GM10248 (cell line): Measurements from ENCODE around the gene CRYGC.
"Not testable (repeated sequence)": the region's sequence is repeated elsewhere in the genome, so short reads cannot be mapped to it uniquely, and the experiment has no call there.

ENCODE experiments used
- CTCF ChIA-PET: fragments of 300-600 bp; sonication (Branson Sonifier 250); formaldehyde crosslinking; extraction: SDS; loops from one replicate; lab custom pipeline; 2021; ENCODE audit warnings: antibody characterized with exemption; lab: Yijun Ruan, JAX
- POLR2A ChIA-PET: fragments of 350-650 bp; sonication (Branson Sonifier 250); formaldehyde crosslinking; extraction: SDS; loops from one replicate; lab custom pipeline; 2020; ENCODE audit warnings: antibody characterized with exemption; lab: Yijun Ruan, JAX
- DNase-seq: peaks from one replicate; pipeline ENCODE4 v3.0.0; 2012; ENCODE audit errors: extremely low spot score
- CTCF ChIP-seq: IDR thresholded peaks from 2 replicates; pipeline ENCODE4 v1.5.1; 2012; ENCODE audit warnings: mild to moderate bottlenecking, low read depth; ENCODE audit errors: extremely low read depth, missing control alignments, control extremely low read depth

CRYGC gene

GRCh38 chr2:208139447-208139846, 9.8 kb upstream of the CRYGC start:
- no peak for TF ChIP-seq CTCF
- ChIA-PET POLR2A (no interaction called here), CTCF (interaction anchor here (1.1 kb wide), 1 partner anchor 33 kb away, joined by 3 read pairs; no protein-coding TSS in a partner anchor)
- DNase-seq, result no peak

- POLR2A ChIA-PET, DNase-seq: not testable (repeated sequence)
- CTCF ChIA-PET, result interaction anchor here (0.9 kb wide), 1 partner anchor 37 kb away, joined by 3 read pairs; no protein-coding TSS in a partner anchor
Measured at GRCh38 chr2:208138334-208138733, 8.7 kb upstream of the CRYGC start.

GRCh38 chr2:208136716-208137094, 7.1 kb upstream of the CRYGC start:
- CTCF ChIA-PET, result interaction anchor here (1.2 to 1.3 kb wide), 2 partner anchors 11 to 12 kb away, joined by 3 read pairs; no protein-coding TSS in a partner anchor
- TF ChIP-seq CTCF, result no peak
- POLR2A ChIA-PET, result no interaction called here
- no peak for DNase-seq

GRCh38 chr2:208135794-208136715, 6.4 kb upstream of the CRYGC start:
- ChIA-PET POLR2A (no interaction called here), CTCF (interaction anchor here (1.2 to 1.3 kb wide), 2 partner anchors 11 to 12 kb away, joined by 3 read pairs; no protein-coding TSS in a partner anchor)
- no peak for TF ChIP-seq CTCF
- no peak for DNase-seq

GRCh38 chr2:208134928-208135586, 5.4 kb upstream of the CRYGC start:
- ChIA-PET CTCF (no interaction called here), POLR2A (no interaction called here)
- no peak for DNase-seq
- TF ChIP-seq CTCF, result no peak

- CTCF ChIA-PET, result interaction anchor here (1.1 kb wide), 1 partner anchor 11 kb away, joined by 4 read pairs; no protein-coding TSS in a partner anchor
- no peak for DNase-seq
- TF ChIP-seq CTCF, result no peak
- POLR2A ChIA-PET, result no interaction called here
Measured at GRCh38 chr2:208130712-208131110, 1.1 kb upstream of the CRYGC start.
